CD8-positive, alpha-beta memory T cell (primary cell): ENCODE measurements around the gene ADGRB2. TPM values are rescaled to one million over a fixed set of nuclear protein-coding genes. Genes with fewer than 3 reads are reported as not detected.

Source experiments
- CTCF ChIA-PET: fragments of 350-600 bp; sonication (Branson Sonifier 250); formaldehyde crosslinking; loops from one replicate; lab custom pipeline; 2021; ENCODE audit warnings: antibody characterized with exemption; lab: Charles Lee
- POLR2A ChIA-PET: fragments of 350-600 bp; sonication (Branson Sonifier 250); formaldehyde crosslinking; loops from one replicate; lab custom pipeline; 2021; ENCODE audit warnings: antibody characterized with exemption; lab: Charles Lee
- DNase-seq, 5 donors: peaks; one replicate each; pipeline versions ENCODE4 v3.0.0 to v3.0.0-alpha.2; 2020 to 2022; ENCODE audit warnings: mixed read lengths in 1 of 5
- H3K27ac ChIP-seq: one replicate; pipeline ENCODE4 v1.7.0; 2013; ENCODE audit warnings: low read depth, mild to moderate bottlenecking, low read length, moderate library complexity
- H3K27me3 ChIP-seq: 2 replicates; pipeline ENCODE4 v1.7.0; 2013; ENCODE audit warnings: low read length, mild to moderate bottlenecking; ENCODE audit not compliant: insufficient read depth, poor library complexity, severe bottlenecking
- H3K36me3 ChIP-seq: 2 replicates; pipeline ENCODE4 v1.7.0; 2013; ENCODE audit warnings: mild to moderate bottlenecking, low read length, moderate library complexity; ENCODE audit not compliant: insufficient read depth
- H3K4me1 ChIP-seq: 2 replicates; pipeline ENCODE4 v1.7.0; 2013; ENCODE audit warnings: mild to moderate bottlenecking, low read length, moderate library complexity; ENCODE audit not compliant: insufficient read depth
- H3K4me3 ChIP-seq: 2 replicates; pipeline ENCODE4 v1.7.0; 2013; ENCODE audit warnings: mild to moderate bottlenecking, low read length
- H3K9me3 ChIP-seq: 2 replicates; pipeline ENCODE4 v1.7.0; 2013; ENCODE audit warnings: mild to moderate bottlenecking, low read length
- H3K27ac Mint-ChIP-seq, 8 donors: one replicate each; pipeline ENCODE4 v1.8.0; 2020 to 2021; ENCODE audit warnings: mixed read lengths in 8 of 8, mild to moderate bottlenecking in 6 of 8, inconsistent platforms in 3 of 8, moderate library complexity in 3 of 8
- H3K27me3 Mint-ChIP-seq, 2 donors: one replicate each; pipeline ENCODE4 v1.8.0; 2020 to 2021; ENCODE audit warnings: mixed read lengths in 2 of 2, mild to moderate bottlenecking in 1 of 2, moderate library complexity in 1 of 2
- H3K36me3 Mint-ChIP-seq, 3 donors: one replicate each; pipeline ENCODE4 v1.8.0; 2020 to 2021; ENCODE audit warnings: mixed read lengths in 3 of 3, inconsistent platforms in 1 of 3, mild to moderate bottlenecking in 1 of 3
- H3K4me1 Mint-ChIP-seq, 3 donors: one replicate each; pipeline ENCODE4 v1.8.0; 2020 to 2021; ENCODE audit warnings: mixed read lengths in 3 of 3, inconsistent platforms in 1 of 3, mild to moderate bottlenecking in 1 of 3
- H3K4me3 Mint-ChIP-seq, 7 donors: one replicate each; pipeline ENCODE4 v1.8.0; 2020 to 2021; ENCODE audit warnings: mixed read lengths in 7 of 7, mild to moderate bottlenecking in 6 of 7, moderate library complexity in 4 of 7, inconsistent platforms in 2 of 7
- H3K9me3 Mint-ChIP-seq, 5 donors: one replicate each; pipeline ENCODE4 v1.8.0; 2020 to 2022; ENCODE audit warnings: mixed read lengths in 5 of 5, mild to moderate bottlenecking in 3 of 5, moderate library complexity in 2 of 5, inconsistent platforms in 1 of 5
- polyA plus RNA-seq: library from polyadenylated mRNA; unstranded; fragments of 300-500 nt; fragmentation: Illumina TruSeq; gene quantifications from one replicate; pipeline ENCODE4 v1.2.3, GENCODE V29; 2021
- total RNA-seq, 2 experiments: library from RNA; stranded (reverse); gene quantifications; one replicate each; pipeline ENCODE4 v1.2.3, GENCODE V29; 2021

Gene ADGRB2
- total and polyA plus RNA-seq, 3 experiments from 2014 or later, result 0.24 to 0.57 (median 0.35) TPM

- ChIA-PET POLR2A (interaction anchor here (0.6 kb wide), 1 partner anchor 15 kb away, joined by 3 read pairs; no protein-coding TSS in a partner anchor), CTCF (interaction anchor here (1.0 kb wide), 1 partner anchor 27 kb away, joined by 3 read pairs; no protein-coding TSS in a partner anchor)
- Mint-ChIP-seq H3K9me3 (no peaks in the 10 kb centered on the region), H3K4me3 (no peak overlapping the region), H3K27me3 (no peaks in the 10 kb centered on the region), H3K36me3 (no peaks in the 10 kb centered on the region), H3K27ac (no peak overlapping the region), H3K4me1 (peaks cover 8 to 17% (median 10%) of the 10 kb centered on the region in 3 donors)
- no peak for DNase-seq
- H3K9me3 ChIP-seq, result no peaks in the 10 kb centered on the region
- H3K4me1 ChIP-seq, result peaks cover 9% of the 10 kb centered on the region
- H3K4me3 ChIP-seq, result no peak overlapping the region
- no peaks in the 10 kb centered on the region for H3K36me3 ChIP-seq
- no peaks in the 10 kb centered on the region for H3K27me3 ChIP-seq
- H3K27ac ChIP-seq, result no peak overlapping the region
Observed at GRCh38 chr1:31735571-31735970, 28.6 kb downstream of the ADGRB2 start.

- no peaks in the 10 kb centered on the region for H3K9me3 ChIP-seq
- H3K4me3 Mint-ChIP-seq, result no peak overlapping the region
- no peaks in the 10 kb centered on the region for H3K27me3 ChIP-seq
- no peaks in the 10 kb centered on the region for H3K36me3 ChIP-seq
- H3K36me3 Mint-ChIP-seq, result no peaks in the 10 kb centered on the region
- H3K4me1 ChIP-seq, result peaks cover 9% of the 10 kb centered on the region
- ChIA-PET POLR2A (no interaction called here), CTCF (no interaction called here)
- no peak for DNase-seq
- no peak overlapping the region for H3K27ac ChIP-seq
- peaks cover 5 to 15% (median 9%) of the 10 kb centered on the region in 3 donors for H3K4me1 Mint-ChIP-seq
- H3K27me3 Mint-ChIP-seq, result peaks cover 0 to 5% of the 10 kb centered on the region in 2 donors
- H3K27ac Mint-ChIP-seq, result no peak overlapping the region
- no peak overlapping the region for H3K4me3 ChIP-seq
- no peaks in the 10 kb centered on the region for H3K9me3 Mint-ChIP-seq
Observed at GRCh38 chr1:31734582-31735107, 29.5 kb downstream of the ADGRB2 start.

GRCh38 chr1:31733389-31734219 is 30.5 kb downstream of the ADGRB2 start:
- Mint-ChIP-seq H3K27me3 (peaks cover 0 to 9% of the 10 kb centered on the region in 2 donors), H3K4me3 (no peak overlapping the region), H3K27ac (peak overlapping the region in 1 of 8 donors; percentile 8), H3K36me3 (no peaks in the 10 kb centered on the region), H3K4me1 (peaks cover 2 to 11% (median 5%) of the 10 kb centered on the region in 3 donors), H3K9me3 (no peaks in the 10 kb centered on the region)
- Histone ChIP-seq H3K27me3 (no peaks in the 10 kb centered on the region), H3K9me3 (no peaks in the 10 kb centered on the region), H3K4me1 (no peaks in the 10 kb centered on the region), H3K4me3 (no peak overlapping the region), H3K36me3 (no peaks in the 10 kb centered on the region), H3K27ac (no peak overlapping the region)
- DNase-seq, result no peak
- ChIA-PET CTCF (interaction anchor here (0.8 kb wide), 1 partner anchor 18 kb away, joined by 4 read pairs; no protein-coding TSS in a partner anchor), POLR2A (no interaction called here)

- POLR2A ChIA-PET, result no interaction called here
- H3K9me3 Mint-ChIP-seq, result no peaks in the 10 kb centered on the region
Observed at GRCh38 chr1:31732751-31733289, 31.3 kb downstream of the ADGRB2 start.

GRCh38 chr1:31732343-31732742 is 31.8 kb downstream of the ADGRB2 start:
- H3K4me1 ChIP-seq, result no peaks in the 10 kb centered on the region
- no peaks in the 10 kb centered on the region for H3K27me3 ChIP-seq
- peaks cover 2 to 11% (median 5%) of the 10 kb centered on the region in 3 donors for H3K4me1 Mint-ChIP-seq
- peaks cover 0 to 9% of the 10 kb centered on the region in 2 donors for H3K27me3 Mint-ChIP-seq
- POLR2A ChIA-PET, result no interaction called here
- H3K27ac Mint-ChIP-seq, result no peak overlapping the region
- DNase-seq, result no peak
- no peaks in the 10 kb centered on the region for H3K36me3 ChIP-seq
- no peaks in the 10 kb centered on the region for H3K36me3 Mint-ChIP-seq
- no peak overlapping the region for H3K27ac ChIP-seq
- H3K4me3 Mint-ChIP-seq, result no peak overlapping the region
- CTCF ChIA-PET, result no interaction called here
- H3K9me3 Mint-ChIP-seq, result no peaks in the 10 kb centered on the region
- H3K4me3 ChIP-seq, result no peak overlapping the region
- no peaks in the 10 kb centered on the region for H3K9me3 ChIP-seq

More at GRCh38 chr1:31732751-31733289, 31.3 kb downstream of the ADGRB2 start:
- Histone ChIP-seq H3K9me3 (no peaks in the 10 kb centered on the region), H3K27me3 (no peaks in the 10 kb centered on the region), H3K36me3 (no peaks in the 10 kb centered on the region), H3K27ac (no peak overlapping the region), H3K4me3 (no peak overlapping the region), H3K4me1 (no peaks in the 10 kb centered on the region)
- Mint-ChIP-seq H3K27ac (no peak overlapping the region), H3K27me3 (peaks cover 0 to 9% of the 10 kb centered on the region in 2 donors), H3K4me3 (no peak overlapping the region), H3K36me3 (no peaks in the 10 kb centered on the region), H3K4me1 (peaks cover 2 to 11% (median 5%) of the 10 kb centered on the region in 3 donors)
- DNase-seq, result no peak
- CTCF ChIA-PET, result interaction anchor here (0.8 kb wide), 1 partner anchor 17 kb away, joined by 4 read pairs; no protein-coding TSS in a partner anchor

- Mint-ChIP-seq H3K27ac (peak overlapping the region in 1 of 8 donors; percentile 43), H3K4me1 (peaks cover 0 to 3% (median 0%) of the 10 kb centered on the region in 3 donors), H3K36me3 (no peaks in the 10 kb centered on the region), H3K9me3 (no peaks in the 10 kb centered on the region), H3K27me3 (peaks cover 0 to 9% of the 10 kb centered on the region in 2 donors), H3K4me3 (no peak overlapping the region)
- Histone ChIP-seq H3K9me3 (no peaks in the 10 kb centered on the region), H3K36me3 (no peaks in the 10 kb centered on the region), H3K27me3 (no peaks in the 10 kb centered on the region), H3K4me1 (no peaks in the 10 kb centered on the region), H3K27ac (no peak overlapping the region), H3K4me3 (no peak overlapping the region)
- DNase-seq, result no peak
- ChIA-PET CTCF (no interaction called here), POLR2A (no interaction called here)
Observed at GRCh38 chr1:31731049-31731565, 33.0 kb downstream of the ADGRB2 start.

GRCh38 chr1:31730336-31731048 is 33.6 kb downstream of the ADGRB2 start:
- no peaks in the 10 kb centered on the region for H3K9me3 ChIP-seq
- H3K4me3 ChIP-seq, result no peak overlapping the region
- no peak overlapping the region for H3K27ac ChIP-seq
- Mint-ChIP-seq H3K4me1 (no peaks in the 10 kb centered on the region), H3K27ac (peak overlapping the region in 1 of 8 donors; percentile 16), H3K36me3 (no peaks in the 10 kb centered on the region), H3K9me3 (no peaks in the 10 kb centered on the region), H3K27me3 (peaks cover 0 to 9% of the 10 kb centered on the region in 2 donors), H3K4me3 (no peak overlapping the region)
- POLR2A ChIA-PET, result no interaction called here
- H3K36me3 ChIP-seq, result no peaks in the 10 kb centered on the region
- CTCF ChIA-PET, result no interaction called here
- no peaks in the 10 kb centered on the region for H3K4me1 ChIP-seq
- H3K27me3 ChIP-seq, result no peaks in the 10 kb centered on the region
- no peak for DNase-seq
